ENCODE data around the gene CDK18.

DNA sequence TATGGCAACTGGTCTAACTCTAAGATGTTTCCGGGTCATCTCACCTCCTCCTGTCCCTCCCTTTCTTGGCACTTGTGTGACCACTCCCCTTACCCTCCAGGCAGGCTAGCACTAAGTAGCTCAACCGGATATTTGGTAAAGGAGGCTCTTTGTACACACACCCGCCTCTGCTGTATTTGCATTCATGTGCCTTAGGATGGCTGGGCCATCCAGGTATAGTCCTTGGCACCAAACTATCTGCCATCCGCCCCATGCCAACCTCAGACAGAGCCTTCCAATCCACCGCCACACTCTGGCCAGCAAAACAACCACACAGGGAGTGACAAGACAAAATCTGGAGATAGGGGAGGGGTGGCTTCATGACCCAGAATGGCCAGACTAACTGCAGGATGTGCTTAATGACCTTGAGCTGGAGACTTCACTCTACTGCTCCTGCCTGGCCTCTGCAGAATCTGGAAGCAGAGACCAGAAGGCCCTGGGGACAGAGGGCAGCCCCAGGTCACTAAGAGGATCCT, 59.5 kb downstream of the CDK18 start:
- TF ChIP-seq, protein P1, sequence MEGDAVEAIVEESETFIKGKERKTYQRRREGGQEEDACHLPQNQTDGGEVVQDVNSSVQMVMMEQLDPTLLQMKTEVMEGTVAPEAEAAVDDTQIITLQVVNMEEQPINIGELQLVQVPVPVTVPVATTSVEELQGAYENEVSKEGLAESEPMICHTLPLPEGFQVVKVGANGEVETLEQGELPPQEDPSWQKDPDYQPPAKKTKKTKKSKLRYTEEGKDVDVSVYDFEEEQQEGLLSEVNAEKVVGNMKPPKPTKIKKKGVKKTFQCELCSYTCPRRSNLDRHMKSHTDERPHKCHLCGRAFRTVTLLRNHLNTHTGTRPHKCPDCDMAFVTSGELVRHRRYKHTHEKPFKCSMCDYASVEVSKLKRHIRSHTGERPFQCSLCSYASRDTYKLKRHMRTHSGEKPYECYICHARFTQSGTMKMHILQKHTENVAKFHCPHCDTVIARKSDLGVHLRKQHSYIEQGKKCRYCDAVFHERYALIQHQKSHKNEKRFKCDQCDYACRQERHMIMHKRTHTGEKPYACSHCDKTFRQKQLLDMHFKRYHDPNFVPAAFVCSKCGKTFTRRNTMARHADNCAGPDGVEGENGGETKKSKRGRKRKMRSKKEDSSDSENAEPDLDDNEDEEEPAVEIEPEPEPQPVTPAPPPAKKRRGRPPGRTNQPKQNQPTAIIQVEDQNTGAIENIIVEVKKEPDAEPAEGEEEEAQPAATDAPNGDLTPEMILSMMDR (IDR thresholded peaks at IDR 0.05), result no peak
- TF ChIP-seq POLR2A (IDR thresholded peaks at IDR 0.05), result no peak

Measured in adrenal gland (tissue), 5 donors.